ENCODE data around the gene CATSPERB. TPM values are rescaled to one million over a fixed set of nuclear protein-coding genes. Genes with fewer than 3 reads are reported as not detected.

The CATSPERB gene
- total RNA-seq, 4 donors from 2014 or later = 0.84 to 3.9 (median 2.0) TPM; not detected in 1

DNA sequence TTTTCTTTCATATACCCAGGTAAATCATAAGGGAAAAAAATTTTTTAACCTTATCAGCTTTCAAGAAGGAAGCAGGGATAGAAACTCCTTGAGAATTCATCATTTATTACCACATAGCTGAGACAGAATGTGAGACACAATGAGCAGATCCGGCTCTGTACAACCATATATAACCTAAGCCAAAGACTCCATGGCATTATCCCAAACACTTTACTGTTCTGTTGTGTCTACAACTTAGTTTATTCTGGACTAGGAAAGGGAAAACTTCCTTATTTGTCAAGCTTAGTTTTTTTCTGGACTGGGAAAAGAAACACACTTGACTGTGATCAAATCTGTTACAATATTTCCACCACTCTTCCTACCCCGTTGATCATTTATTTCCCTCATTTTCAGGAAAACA is 38.3 kb upstream of the CATSPERB start:
- 59 to 73% methylated on average over 2 of the region's 2 CpGs for WGBS, 2 donors
- H3K4me1 ChIP-seq = no peaks in the 10 kb centered on the region
- no peak for DNase-seq (ENCODE audit: low spot score in 2 of 2)
- no peaks in the 10 kb centered on the region for H3K36me3 ChIP-seq
- H3K27me3 ChIP-seq = no peaks in the 10 kb centered on the region
- no peaks in the 10 kb centered on the region for H3K9me3 ChIP-seq
- TF ChIP-seq POLR2A (IDR thresholded peaks at IDR 0.05) = no peak
- H3K4me3 ChIP-seq = no peak overlapping the region
- H3K27ac ChIP-seq = no peak overlapping the region

DNA sequence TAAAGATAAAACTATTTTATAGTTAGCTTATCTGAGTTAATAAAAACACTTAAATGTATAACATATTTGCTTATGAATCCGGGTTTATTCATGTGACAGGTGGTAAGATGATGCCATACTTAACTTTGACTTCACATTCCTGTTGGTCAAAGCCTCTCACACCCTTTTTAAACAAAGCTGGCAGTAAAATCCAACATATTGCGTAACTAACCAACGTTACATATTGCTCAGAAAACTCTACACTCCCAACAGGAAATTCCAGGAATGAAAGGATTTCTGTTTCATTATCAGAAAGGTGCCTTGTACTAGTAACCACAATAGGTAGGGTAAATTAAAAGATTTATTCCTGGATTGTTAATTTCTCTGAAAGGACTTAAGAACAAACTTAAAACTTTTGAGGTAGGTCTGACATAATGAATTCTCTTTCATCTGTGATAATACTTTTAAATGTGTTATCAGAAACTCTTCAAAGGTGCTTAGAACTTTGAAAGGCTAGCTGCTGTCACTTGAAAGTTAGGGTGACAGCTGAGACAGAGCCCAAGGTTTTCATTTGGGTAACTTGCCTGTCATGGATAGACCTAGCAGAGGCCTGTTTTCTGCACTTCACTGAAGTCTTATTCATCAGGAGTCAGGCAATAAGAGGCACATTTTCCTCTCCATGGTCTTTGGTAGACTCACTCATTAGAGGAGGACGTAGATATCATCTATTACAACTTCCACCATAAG is 23.8 kb upstream of the CATSPERB start:
- Histone ChIP-seq H3K4me3 (no peak overlapping the region), H3K4me1 (no peaks in the 10 kb centered on the region), H3K36me3 (no peaks in the 10 kb centered on the region), H3K27me3 (no peaks in the 10 kb centered on the region), H3K9me3 (peaks cover 0 to 17% (median under 1%) of the 10 kb centered on the region in 4 donors), H3K27ac (no peak overlapping the region)
- 33 to 34% methylated on average over 4 of the region's 4 CpGs for WGBS, 2 donors
- no peak for TF ChIP-seq POLR2A (IDR thresholded peaks at IDR 0.05)
- TF ChIP-seq, protein P1, sequence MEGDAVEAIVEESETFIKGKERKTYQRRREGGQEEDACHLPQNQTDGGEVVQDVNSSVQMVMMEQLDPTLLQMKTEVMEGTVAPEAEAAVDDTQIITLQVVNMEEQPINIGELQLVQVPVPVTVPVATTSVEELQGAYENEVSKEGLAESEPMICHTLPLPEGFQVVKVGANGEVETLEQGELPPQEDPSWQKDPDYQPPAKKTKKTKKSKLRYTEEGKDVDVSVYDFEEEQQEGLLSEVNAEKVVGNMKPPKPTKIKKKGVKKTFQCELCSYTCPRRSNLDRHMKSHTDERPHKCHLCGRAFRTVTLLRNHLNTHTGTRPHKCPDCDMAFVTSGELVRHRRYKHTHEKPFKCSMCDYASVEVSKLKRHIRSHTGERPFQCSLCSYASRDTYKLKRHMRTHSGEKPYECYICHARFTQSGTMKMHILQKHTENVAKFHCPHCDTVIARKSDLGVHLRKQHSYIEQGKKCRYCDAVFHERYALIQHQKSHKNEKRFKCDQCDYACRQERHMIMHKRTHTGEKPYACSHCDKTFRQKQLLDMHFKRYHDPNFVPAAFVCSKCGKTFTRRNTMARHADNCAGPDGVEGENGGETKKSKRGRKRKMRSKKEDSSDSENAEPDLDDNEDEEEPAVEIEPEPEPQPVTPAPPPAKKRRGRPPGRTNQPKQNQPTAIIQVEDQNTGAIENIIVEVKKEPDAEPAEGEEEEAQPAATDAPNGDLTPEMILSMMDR (IDR thresholded peaks at IDR 0.05) = no peak
- TF ChIP-seq EP300 (IDR thresholded peaks at IDR 0.05) = no peak
- DNase-seq (ENCODE audit: low spot score in 2 of 2) = no peak

DNA sequence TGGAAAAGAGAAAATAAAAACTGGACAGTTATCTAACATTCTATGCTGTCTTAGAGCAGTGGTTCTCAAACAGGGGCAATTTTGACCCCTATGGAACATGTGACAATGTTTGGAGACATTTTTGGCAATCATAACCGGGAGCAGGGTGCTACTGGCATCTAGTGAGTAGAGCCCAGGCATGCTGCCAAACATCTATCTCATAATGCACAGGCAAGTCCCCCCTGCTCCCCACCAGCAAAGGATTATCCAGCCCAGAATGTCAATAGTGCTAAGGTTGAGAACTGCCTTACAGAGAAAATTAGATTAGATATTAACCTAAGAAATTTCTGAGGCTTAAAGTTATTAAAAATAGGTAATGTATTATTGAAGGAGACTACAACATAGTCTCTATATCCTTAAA is 22.9 kb upstream of the CATSPERB start:
- 14 to 17% methylated on average over 1 of the region's 1 CpG for WGBS, 2 donors
- Histone ChIP-seq H3K4me1 (no peaks in the 10 kb centered on the region), H3K36me3 (no peaks in the 10 kb centered on the region), H3K9me3 (peaks cover 0 to 8% (median 0%) of the 10 kb centered on the region in 4 donors), H3K27ac (no peak overlapping the region), H3K4me3 (no peak overlapping the region), H3K27me3 (no peaks in the 10 kb centered on the region)
- TF ChIP-seq EP300 (IDR thresholded peaks at IDR 0.05) = no peak
- TF ChIP-seq, protein P1 (IDR thresholded peaks at IDR 0.05) = no peak
- TF ChIP-seq POLR2A (IDR thresholded peaks at IDR 0.05) = no peak
- DNase-seq (ENCODE audit: low spot score in 2 of 2) = no peak

DNA sequence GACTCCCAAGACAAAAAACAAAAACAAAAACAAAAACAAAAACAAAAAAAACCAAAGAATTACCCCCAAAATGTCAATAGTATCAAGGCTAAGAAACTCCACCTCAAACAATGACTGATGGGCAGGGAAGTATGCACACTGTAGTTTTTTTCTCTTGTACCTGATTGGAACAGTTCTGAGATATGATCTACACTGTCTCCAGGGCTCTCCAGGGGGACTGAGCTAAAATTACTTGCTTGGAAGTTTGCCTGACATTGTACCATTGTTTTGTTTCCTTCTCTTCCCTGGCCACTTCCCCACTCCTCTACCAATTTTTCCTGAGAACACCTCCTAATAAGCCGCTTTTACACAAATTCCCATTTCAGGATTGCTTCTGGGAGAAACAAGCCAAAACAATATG is 22.3 kb upstream of the CATSPERB start:
- Histone ChIP-seq H3K4me1 (no peaks in the 10 kb centered on the region), H3K27me3 (no peaks in the 10 kb centered on the region), H3K9me3 (peaks cover 0 to 1% (median 0%) of the 10 kb centered on the region in 4 donors), H3K4me3 (no peak overlapping the region), H3K27ac (no peak overlapping the region), H3K36me3 (no peaks in the 10 kb centered on the region)
- WGBS, 2 donors = 82 to 88% methylated on average over 1 of the region's 1 CpG
- TF ChIP-seq, protein P1 (IDR thresholded peaks at IDR 0.05) = no peak
- TF ChIP-seq EP300 (IDR thresholded peaks at IDR 0.05) = no peak
- no peak for TF ChIP-seq POLR2A (IDR thresholded peaks at IDR 0.05)
- DNase-seq (ENCODE audit: low spot score in 2 of 2) = no peak

DNA sequence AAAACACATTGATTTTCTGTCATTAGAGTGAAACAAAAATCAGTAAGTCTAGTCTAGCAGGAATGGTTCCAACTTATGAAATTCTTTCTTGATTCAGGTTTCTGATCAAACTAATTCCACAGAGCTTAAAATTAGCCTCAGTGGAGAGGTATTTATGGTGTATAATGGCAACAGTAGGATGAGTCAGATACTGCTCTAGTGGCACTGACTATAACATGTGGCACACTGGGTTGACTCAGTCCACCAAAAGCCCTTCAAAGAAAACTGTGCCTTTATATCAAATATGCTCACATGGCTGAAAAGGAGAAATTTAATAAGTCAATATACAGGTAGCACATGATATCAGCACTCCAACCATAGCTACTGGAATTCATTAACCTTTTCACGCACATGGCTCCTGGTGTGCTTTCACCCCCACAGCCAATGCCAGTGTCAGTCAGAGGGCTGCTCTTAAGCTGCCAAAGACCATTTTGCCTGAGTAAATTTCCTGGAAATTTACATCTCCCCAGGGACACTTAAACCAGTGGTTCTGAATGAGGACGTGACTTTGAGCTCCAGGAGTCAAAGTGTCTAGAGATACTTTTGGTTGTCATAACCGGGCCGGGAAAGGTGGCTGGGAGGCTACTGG is 21.7 kb upstream of the CATSPERB start:
- H3K27ac ChIP-seq = no peak overlapping the region
- WGBS, 2 donors = 54 to 62% methylated on average over 4 of the region's 4 CpGs
- H3K36me3 ChIP-seq = no peaks in the 10 kb centered on the region
- no peaks in the 10 kb centered on the region for H3K4me1 ChIP-seq
- no peaks in the 10 kb centered on the region for H3K27me3 ChIP-seq
- no peak overlapping the region for H3K4me3 ChIP-seq
- TF ChIP-seq, protein P1 (IDR thresholded peaks at IDR 0.05) = no peak
- TF ChIP-seq EP300 (IDR thresholded peaks at IDR 0.05) (no peak), POLR2A (IDR thresholded peaks at IDR 0.05) (no peak)
- DNase-seq (ENCODE audit: low spot score in 2 of 2) = no peak
- H3K9me3 ChIP-seq = no peaks in the 10 kb centered on the region

All from tibial nerve (tissue), 4 donors.